ENCODE data around the gene TNFRSF1A. TPM values are rescaled to one million over a fixed set of nuclear protein-coding genes. Genes with fewer than 3 reads are reported as not detected.

The TNFRSF1A gene
- polyA plus RNA-seq, 2 of the 4 experiments (the other 2 are of a cell fraction): 416 to 460 TPM

- 94% methylated on average over 4 of the region's 4 CpGs for WGBS (ENCODE audit: missing lambda C conversion rate)
- DNase-seq (ENCODE audit: low read depth in 1 of 2, low spot score in 1 of 2) (no peak), FAIRE-seq (no peak), ATAC-seq (no peak)
- CTCF ChIA-PET: interaction anchor here (0.5 to 4.5 kb wide), 35 partner anchors 9 to 336 kb away, joined by 3 to 56 read pairs (median 5); partner anchors contain the start of genes LTBR, TNFRSF1A and VAMP1
- TF ChIP-seq GATA3 (IDR thresholded peaks at IDR 0.05; ENCODE audit: borderline replicate concordance) (no peak), HOXA7 (CRISPR knock-in tag; IDR thresholded peaks at IDR 0.05) (no peak), ZSCAN20 (CRISPR knock-in tag; IDR thresholded peaks at IDR 0.05) (no peak), FOSB (CRISPR knock-in tag; IDR thresholded peaks at IDR 0.05) (no peak), CEBPB (IDR thresholded peaks at IDR 0.05) (no peak), JUN (IDR thresholded peaks at IDR 0.05) (no peak), ZNF302 (CRISPR knock-in tag; IDR thresholded peaks at IDR 0.05) (no peak)
- H3K9me3 ChIP-seq: no peaks in the 10 kb centered on the region
- H3K4me3 ChIP-seq: no peak overlapping the region
- H3K4me2 ChIP-seq: no peak overlapping the region
- peak overlapping the region in 1 of 2 experiments; percentile 95; a peak in 4 of 6 replicates for H3K27ac ChIP-seq
- H3K4me1 ChIP-seq: peaks cover 93% of the 10 kb centered on the region
- POLR2A ChIA-PET: interaction anchor here (0.8 to 1.6 kb wide), 4 partner anchors 10 to 148 kb away, joined by 4 to 12 read pairs (median 5); partner anchors contain the start of genes LTBR and VAMP1
Measured at GRCh38 chr12:6322352-6322751, 19.5 kb downstream of the TNFRSF1A start.

- CTCF ChIA-PET: interaction anchor here (1.4 to 4.5 kb wide), 7 partner anchors 9 to 143 kb away, joined by 6 to 56 read pairs (median 14); partner anchors contain the start of gene TNFRSF1A
- 70% methylated on average over 6 of the region's 6 CpGs for WGBS (ENCODE audit: missing lambda C conversion rate)
- H3K4me1 ChIP-seq: peaks cover 93% of the 10 kb centered on the region
- H3K9me3 ChIP-seq: no peaks in the 10 kb centered on the region
- H3K4me3 ChIP-seq: no peak overlapping the region
- ATAC-seq: no peak
- no peak for TF ChIP-seq MAX (IDR thresholded peaks at IDR 0.05)
- no peak for TF ChIP-seq FOSL2 (IDR thresholded peaks at IDR 0.05)
- TF ChIP-seq FOSL2 (CRISPR knock-in tag; IDR thresholded peaks at IDR 0.05): no peak
- TF ChIP-seq KDM5A (IDR thresholded peaks at IDR 0.05): no peak
- no peak for TF ChIP-seq HDAC2 (IDR thresholded peaks at IDR 0.05)
- no peak for TF ChIP-seq CBX8 (IDR thresholded peaks at IDR 0.05)
- TF ChIP-seq ZSCAN20 (CRISPR knock-in tag; IDR thresholded peaks at IDR 0.05): no peak
- TF ChIP-seq PHF8 (IDR thresholded peaks at IDR 0.05; ENCODE audit: borderline replicate concordance, low read depth): no peak
- TF ChIP-seq EHMT2 (IDR thresholded peaks at IDR 0.05; ENCODE audit: low read depth): no peak
- no peak overlapping the region for H3K4me2 ChIP-seq
- no peak for FAIRE-seq
- H3K27ac ChIP-seq: peak overlapping the region in 1 of 2 experiments; percentile 95; a peak in 3 of 6 replicates
- no peak for DNase-seq (ENCODE audit: low read depth in 1 of 2, low spot score in 1 of 2)
- POLR2A ChIA-PET: interaction anchor here (0.8 to 2.5 kb wide), 3 partner anchors 9 to 148 kb away, joined by 4 to 12 read pairs (median 4); partner anchors contain the start of gene VAMP1
Measured at GRCh38 chr12:6321905-6322304, 20.0 kb downstream of the TNFRSF1A start.

- H3K4me3 ChIP-seq: no peak overlapping the region
- FAIRE-seq (no peak), DNase-seq (ENCODE audit: low read depth in 1 of 2, low spot score in 1 of 2) (no peak), ATAC-seq (no peak)
- no peak for TF ChIP-seq SMC3 (IDR thresholded peaks at IDR 0.05)
- TF ChIP-seq POLR2AphosphoS2 (conservative IDR thresholded peaks at IDR 0.05; ENCODE audit: low read length): peak; percentile 85
- peaks cover 77% of the 10 kb centered on the region for H3K4me1 ChIP-seq
- H3K9me3 ChIP-seq: no peaks in the 10 kb centered on the region
- no peak overlapping the region for H3K4me2 ChIP-seq
- peak overlapping the region in 1 of 2 experiments; percentile 4; a peak in 2 of 6 replicates for H3K27ac ChIP-seq
- 77% methylated on average over 4 of the region's 4 CpGs for WGBS (ENCODE audit: missing lambda C conversion rate)
- CTCF ChIA-PET: interaction anchor here (1.2 to 4.5 kb wide), 5 partner anchors 16 to 145 kb away, joined by 3 to 56 read pairs (median 4); partner anchors contain the start of gene LTBR
- POLR2A ChIA-PET: interaction anchor here (0.9 to 2.5 kb wide), 4 partner anchors 16 to 151 kb away, joined by 4 to 12 read pairs (median 6); partner anchors contain the start of gene VAMP1
Measured at GRCh38 chr12:6319446-6319845, 22.4 kb downstream of the TNFRSF1A start.

- no peak overlapping the region for H3K4me2 ChIP-seq
- no peaks in the 10 kb centered on the region for H3K9me3 ChIP-seq
- DNase-seq (ENCODE audit: low read depth in 1 of 2, low spot score in 1 of 2) (no peak), ATAC-seq (peak in 1 of 2 experiments; percentile 1; a peak in 1 of 6 replicates), FAIRE-seq (no peak)
- peak overlapping the region in 1 of 2 experiments; percentile 52; a peak in 2 of 6 replicates for H3K27ac ChIP-seq
- no peak overlapping the region for H3K4me3 ChIP-seq
- TF ChIP-seq USF2 (IDR thresholded peaks at IDR 0.05): no peak
- TF ChIP-seq HOXA7 (CRISPR knock-in tag; IDR thresholded peaks at IDR 0.05): peak; percentile 83
- no peak for TF ChIP-seq FOSB (CRISPR knock-in tag; IDR thresholded peaks at IDR 0.05)
- peak; percentile 55; the same call in 1 of the 2 replicates for TF ChIP-seq PBX3 (IDR thresholded peaks at IDR 0.05)
- no peak for TF ChIP-seq RARB (CRISPR knock-in tag; IDR thresholded peaks at IDR 0.05)
- no peak for TF ChIP-seq SREBF2 (IDR thresholded peaks at IDR 0.05)
- TF ChIP-seq JUN (IDR thresholded peaks at IDR 0.05): peak in 1 of 2 experiments; percentile 43; a peak in 2 of 5 replicates
- TF ChIP-seq HDAC2 (IDR thresholded peaks at IDR 0.05): no peak
- TF ChIP-seq NR3C1 (IDR thresholded peaks at IDR 0.05): no peak
- no peak for TF ChIP-seq EHMT2 (IDR thresholded peaks at IDR 0.05; ENCODE audit: low read depth)
- 80% methylated on average over 16 of the region's 16 CpGs for WGBS (ENCODE audit: missing lambda C conversion rate)
- ChIA-PET POLR2A (interaction anchor here (0.5 to 0.9 kb wide), 2 partner anchors 18 to 277 kb away, joined by 3 to 4 read pairs; no protein-coding TSS in a partner anchor), CTCF (interaction anchor here (1.0 to 1.6 kb wide), 3 partner anchors 8 to 147 kb away, joined by 4 to 12 read pairs (median 4); no protein-coding TSS in a partner anchor)
- peaks cover 70% of the 10 kb centered on the region for H3K4me1 ChIP-seq
Measured at GRCh38 chr12:6318440-6318879, 23.4 kb downstream of the TNFRSF1A start.
